NB4 (cell line): Measurements from ENCODE around the gene DDAH1.

Experiments used
- CTCF ChIP-seq: IDR thresholded peaks from one replicate; pipeline ENCODE4 v1.5.1; 2012; ENCODE audit warnings: low read depth, low read length
- MYC ChIP-seq: IDR thresholded peaks from 2 replicates; pipeline ENCODE4 v1.6.1; 2011; ENCODE audit warnings: low read depth, low read length
- POLR2A ChIP-seq: IDR thresholded peaks from 2 replicates; pipeline ENCODE4 v1.6.1; 2011; ENCODE audit warnings: mild to moderate bottlenecking; ENCODE audit not compliant: insufficient read length; ENCODE audit errors: extremely low read depth

- TF ChIP-seq CTCF, result no peak
- TF ChIP-seq POLR2A, result no peak
- no peak for TF ChIP-seq MYC
Observed at GRCh38 chr1:85386068-85386722, 78.8 kb downstream of the DDAH1 start.
